Tibial nerve (tissue), 4 donors: ENCODE results near the gene ZNF516. TPM values are rescaled to one million over a fixed set of nuclear protein-coding genes. Genes with fewer than 3 reads are reported as not detected.
A peak's percentile ranks its signal among the peaks of the same experiment; 100 is the strongest.

Experiments used
- DNase-seq, 2 donors: peaks; one replicate each; pipeline ENCODE4 v3.0.0-alpha.2; 2019; ENCODE audit warnings: low spot score in 2 of 2
- H3K27ac ChIP-seq, 4 donors: fragments of 200-600 bp; sonication (generic) in 3 of 4; one replicate each; pipeline ENCODE4 v1.5.1; 2017 to 2019; ENCODE audit warnings: mild to moderate bottlenecking in 1 of 4
- H3K27me3 ChIP-seq, 2 donors: fragments of 200-600 bp; sonication (generic) in 1 of 2; one replicate each; pipeline versions ENCODE4 v1.5.1 to v1.6.0; 2017 to 2019
- H3K36me3 ChIP-seq, 3 donors: fragments of 200-600 bp; sonication (generic); one replicate each; pipeline ENCODE4 v1.5.1; 2018 to 2019
- H3K4me1 ChIP-seq, 4 donors: fragments of 200-600 bp; sonication (generic) in 3 of 4; one replicate each; pipeline ENCODE4 v1.5.1; 2017 to 2019
- H3K4me3 ChIP-seq, 4 donors: fragments of 200-600 bp; sonication (generic) in 3 of 4; one replicate each; pipeline ENCODE4 v1.5.1; 2017 to 2019; ENCODE audit warnings: mild to moderate bottlenecking in 1 of 4, moderate library complexity in 1 of 4
- H3K9me3 ChIP-seq, 4 donors: fragments of 200-600 bp; sonication (generic) in 3 of 4; one replicate each; pipeline ENCODE4 v1.5.1; 2017 to 2019
- CTCF ChIP-seq, 5 experiments: fragments of 200-600 bp in 3 of 5; fragments of 450-650 bp in 2 of 5; sonication (generic) in 3 of 5; IDR thresholded peaks; one replicate each; pipeline ENCODE4 v1.5.1; 2016 to 2019; ENCODE audit warnings: antibody characterized with exemption in 5 of 5, mild to moderate bottlenecking in 3 of 5, moderate library complexity in 2 of 5
- EP300 ChIP-seq, 2 donors: sonication (generic); formaldehyde crosslinking; IDR thresholded peaks; one replicate each; pipeline ENCODE4 v1.6.1; 2017; ENCODE audit warnings: antibody characterized with exemption in 2 of 2, mild to moderate bottlenecking in 1 of 2
- POLR2A ChIP-seq, 2 donors: fragments of 450-650 bp; IDR thresholded peaks; one replicate each; pipeline ENCODE4 v1.6.1; 2017; ENCODE audit warnings: antibody characterized with exemption in 2 of 2, mild to moderate bottlenecking in 2 of 2, moderate library complexity in 2 of 2
- WGBS, 2 donors: methylation state at CpG; one replicate each; pipeline ENCODE4 v1.1.5; 2018; 5-methylcytosine and 5-hydroxymethylcytosine counted together
- total RNA-seq, 4 donors: library from RNA; depleted of rRNA; stranded (reverse); fragments of >200 nt; gene quantifications; one replicate each; pipeline ENCODE4 v1.1.0, GENCODE V29; 2016

ZNF516 gene
- total RNA-seq, 4 donors from 2014 or later = 31.4 to 63.0 (median 45.5) TPM

GRCh38 chr18:76492669-76493212 is 2.3 kb downstream of the ZNF516 start:
- peak overlapping the region; percentile 87 to 99 (median 98) for H3K27ac ChIP-seq
- peak overlapping the region; percentile 58 to 80 (median 69) for H3K4me3 ChIP-seq
- peaks cover 0 to 55% (median 13%) of the 10 kb centered on the region in 4 donors for H3K4me1 ChIP-seq
- WGBS, 2 donors = 0% methylated on average over 23 to 25 of the region's 31 CpGs
- peak; percentile 100 for DNase-seq
- H3K27me3 ChIP-seq = no peaks in the 10 kb centered on the region
- TF ChIP-seq EP300 (IDR thresholded peaks at IDR 0.05) (peak in 1 of 2 donors; percentile 83), CTCF (IDR thresholded peaks at IDR 0.05) (peak in 1 of 5 experiments; percentile 7), POLR2A (IDR thresholded peaks at IDR 0.05) (peak; percentile 64 to 73)
- no peaks in the 10 kb centered on the region for H3K9me3 ChIP-seq
- H3K36me3 ChIP-seq = no peaks in the 10 kb centered on the region

GRCh38 chr18:76491776-76492668 is 3.0 kb downstream of the ZNF516 start:
- DNase-seq = peak; percentile 31 to 37
- WGBS, 2 donors = 0 to 1% methylated on average over 38 to 41 of the region's 70 CpGs
- Histone ChIP-seq H3K36me3 (no peaks in the 10 kb centered on the region), H3K27ac (peak overlapping the region; percentile 87 to 99 (median 98)), H3K4me3 (peak overlapping the region; percentile 58 to 80 (median 69)), H3K4me1 (peaks cover 0 to 56% (median 18%) of the 10 kb centered on the region in 4 donors), H3K27me3 (no peaks in the 10 kb centered on the region), H3K9me3 (no peaks in the 10 kb centered on the region)
- TF ChIP-seq POLR2A (IDR thresholded peaks at IDR 0.05) = peak in 1 of 2 donors; percentile 49
- TF ChIP-seq EP300 (IDR thresholded peaks at IDR 0.05) = peak; percentile 8 to 67
- TF ChIP-seq CTCF (IDR thresholded peaks at IDR 0.05) = no peak

- DNase-seq = peak; percentile 61 to 76
- Histone ChIP-seq H3K36me3 (no peaks in the 10 kb centered on the region), H3K4me1 (peaks cover 0 to 56% (median 21%) of the 10 kb centered on the region in 4 donors), H3K4me3 (peak overlapping the region; percentile 58 to 80 (median 69)), H3K27me3 (no peaks in the 10 kb centered on the region), H3K9me3 (no peaks in the 10 kb centered on the region), H3K27ac (peak overlapping the region; percentile 87 to 99 (median 98))
- TF ChIP-seq EP300 (IDR thresholded peaks at IDR 0.05) (no peak), POLR2A (IDR thresholded peaks at IDR 0.05) (no peak), CTCF (IDR thresholded peaks at IDR 0.05) (no peak)
- WGBS, 2 donors = 7% methylated on average over 3 of the region's 31 CpGs; no CpG with 5 or more reads in 1 of the 2 donors
These were observed 3.6 kb downstream of the ZNF516 start for GRCh38 chr18:76491473-76491775.

- Histone ChIP-seq H3K9me3 (no peaks in the 10 kb centered on the region), H3K27me3 (no peaks in the 10 kb centered on the region), H3K36me3 (no peaks in the 10 kb centered on the region), H3K27ac (peak overlapping the region; percentile 87 to 99 (median 98)), H3K4me1 (peaks cover 0 to 60% (median 24%) of the 10 kb centered on the region in 4 donors), H3K4me3 (peak overlapping the region; percentile 58 to 78 (median 69))
- DNase-seq = peak in 1 of 2 donors; percentile 44
- peak in 1 of 2 donors; percentile 26 for TF ChIP-seq POLR2A (IDR thresholded peaks at IDR 0.05)
- no peak for TF ChIP-seq CTCF (IDR thresholded peaks at IDR 0.05)
- peak in 1 of 2 donors; percentile 41 for TF ChIP-seq EP300 (IDR thresholded peaks at IDR 0.05)
- 1% methylated on average over 16 to 36 of the region's 73 CpGs for WGBS, 2 donors
These were observed 4.2 kb downstream of the ZNF516 start for GRCh38 chr18:76490670-76491472.
